K562 (cell line): ENCODE measurements around the gene AS3MT.
"Not testable (repeated sequence)": the region's sequence is repeated elsewhere in the genome, so short reads cannot be mapped to it uniquely, and the experiment has no call there.

Source experiments
- HIVEP1 ChIP-seq: fragments of 250-450 bp; sonication (Bioruptor Pico); IDR thresholded peaks from 2 replicates; pipeline ENCODE4 v1.4.0; 2020; ENCODE audit warnings: mild to moderate bottlenecking
- HOXB6 ChIP-seq: fragments of 250-450 bp; sonication (Bioruptor Pico); IDR thresholded peaks from 2 replicates; pipeline ENCODE4 v1.5.1; 2022; ENCODE audit warnings: mild to moderate bottlenecking, borderline replicate concordance
- KAT7 ChIP-seq: sonication (generic); formaldehyde crosslinking; IDR thresholded peaks from 2 replicates; pipeline ENCODE4 v1.8.0; 2022; ENCODE audit warnings: missing genetic modification reagents, mild to moderate bottlenecking, borderline replicate concordance
- POLR2A ChIP-seq: fragments of 450-650 bp; conservative IDR thresholded peaks from 2 replicates; pipeline ENCODE4 v1.6.1; 2016
- POLR2AphosphoS5 ChIP-seq: IDR thresholded peaks from 2 replicates; pipeline ENCODE4 v1.6.1; 2011; ENCODE audit warnings: mild to moderate bottlenecking, low read depth, low read length, moderate library complexity; ENCODE audit not compliant: control insufficient read depth, insufficient read depth
- SIX5 ChIP-seq, 2 experiments: IDR thresholded peaks; 2 replicates each; pipeline ENCODE4 v1.6.1; 2011; ENCODE audit warnings: low read length in 2 of 2, borderline replicate concordance in 1 of 2, low read depth in 1 of 2, mild to moderate bottlenecking in 1 of 2, moderate library complexity in 1 of 2; ENCODE audit not compliant: insufficient read depth in 1 of 2
- SMARCA4 ChIP-seq: fragments of 450-650 bp; IDR thresholded peaks from 2 replicates; pipeline ENCODE4 v1.6.1; 2016
- TCF7 ChIP-seq: sonication (generic); IDR thresholded peaks from 2 replicates; pipeline ENCODE4 v1.6.1; 2016; ENCODE audit warnings: antibody characterized with exemption, borderline replicate concordance
- ZBTB11 ChIP-seq, 3 experiments: fragments of 200-800 bp in 1 of 3; fragments of 250-450 bp in 1 of 3; fragments of 450-650 bp in 1 of 3; sonication (Bioruptor Pico) in 1 of 3; sonication (Bioruptor generic) in 1 of 3; formaldehyde crosslinking in 1 of 3; IDR thresholded peaks; 2 replicates each; pipeline versions ENCODE4 v1.6.1 to v1.8.0; 2016 to 2022; ENCODE audit warnings: mild to moderate bottlenecking in 2 of 3, missing genetic modification characterization in 2 of 3, missing compliant biosample characterization in 1 of 3, moderate library complexity in 1 of 3
- ZNF3 ChIP-seq: fragments of 250-450 bp; sonication (Bioruptor Pico); IDR thresholded peaks from 2 replicates; pipeline ENCODE4 v1.5.0; 2021; ENCODE audit warnings: mild to moderate bottlenecking, moderate library complexity
- ZNF780A ChIP-seq: fragments of 250-450 bp; sonication (Bioruptor Pico); IDR thresholded peaks from 2 replicates; pipeline ENCODE4 v1.5.0; 2021; ENCODE audit warnings: mild to moderate bottlenecking
- TF ChIP-seq, protein P1 (sequence below), 3 experiments: IDR thresholded peaks in 2 of 3; conservative IDR thresholded peaks in 1 of 3; 2 replicates each; pipeline ENCODE4 v1.5.1; 2011 to 2012; ENCODE audit warnings: low read length in 3 of 3, mild to moderate bottlenecking in 3 of 3, control low read depth in 2 of 3, improper control_type of control experiment in 1 of 3, inconsistent platforms in 1 of 3, low read depth in 1 of 3, mixed read lengths in 1 of 3, moderate library complexity in 1 of 3; ENCODE audit not compliant: insufficient read depth in 2 of 3
- TF ChIP-seq, protein P2 (sequence below): fragments of 200-800 bp; sonication (Bioruptor generic); IDR thresholded peaks from 2 replicates; pipeline ENCODE4 v1.6.1; 2016; ENCODE audit warnings: missing genetic modification characterization, missing compliant biosample characterization

DNA sequence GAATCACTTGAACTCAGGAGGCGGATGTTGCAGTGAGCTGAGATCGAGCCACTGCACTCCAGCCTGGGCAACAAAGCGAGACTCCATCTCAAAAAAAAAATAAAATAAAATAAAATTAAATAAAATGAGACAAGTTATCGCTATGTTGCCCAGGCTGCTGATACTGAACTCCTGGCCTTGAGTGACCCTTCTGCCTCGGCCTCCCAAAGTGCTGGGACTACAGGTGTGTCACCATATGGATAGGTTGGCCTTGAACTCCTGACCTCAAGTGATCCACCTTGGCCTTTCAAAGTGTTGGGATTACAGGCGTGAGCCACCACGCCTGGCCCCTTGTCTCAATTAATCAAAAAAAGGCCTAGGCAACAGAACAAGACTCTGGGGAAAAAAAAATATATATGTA is 16.0 kb upstream of the AS3MT start:
- not testable (repeated sequence) for TF ChIP-seq ZNF3 (CRISPR knock-in tag); POLR2A; TCF7; POLR2AphosphoS5; ZBTB11 (CRISPR knock-in tag; IDR thresholded peaks at IDR 0.05); KAT7 (CRISPR knock-in tag); ZNF780A (CRISPR knock-in tag); SIX5 (IDR thresholded peaks at IDR 0.05; ENCODE audit: borderline replicate concordance in 1 of 2, insufficient read depth in 1 of 2, low read depth in 1 of 2, low read length in 2 of 2); HIVEP1 (CRISPR knock-in tag); HOXB6 (CRISPR knock-in tag); SMARCA4
- TF ChIP-seq, protein P1, sequence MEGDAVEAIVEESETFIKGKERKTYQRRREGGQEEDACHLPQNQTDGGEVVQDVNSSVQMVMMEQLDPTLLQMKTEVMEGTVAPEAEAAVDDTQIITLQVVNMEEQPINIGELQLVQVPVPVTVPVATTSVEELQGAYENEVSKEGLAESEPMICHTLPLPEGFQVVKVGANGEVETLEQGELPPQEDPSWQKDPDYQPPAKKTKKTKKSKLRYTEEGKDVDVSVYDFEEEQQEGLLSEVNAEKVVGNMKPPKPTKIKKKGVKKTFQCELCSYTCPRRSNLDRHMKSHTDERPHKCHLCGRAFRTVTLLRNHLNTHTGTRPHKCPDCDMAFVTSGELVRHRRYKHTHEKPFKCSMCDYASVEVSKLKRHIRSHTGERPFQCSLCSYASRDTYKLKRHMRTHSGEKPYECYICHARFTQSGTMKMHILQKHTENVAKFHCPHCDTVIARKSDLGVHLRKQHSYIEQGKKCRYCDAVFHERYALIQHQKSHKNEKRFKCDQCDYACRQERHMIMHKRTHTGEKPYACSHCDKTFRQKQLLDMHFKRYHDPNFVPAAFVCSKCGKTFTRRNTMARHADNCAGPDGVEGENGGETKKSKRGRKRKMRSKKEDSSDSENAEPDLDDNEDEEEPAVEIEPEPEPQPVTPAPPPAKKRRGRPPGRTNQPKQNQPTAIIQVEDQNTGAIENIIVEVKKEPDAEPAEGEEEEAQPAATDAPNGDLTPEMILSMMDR (IDR thresholded peaks at IDR 0.05 in 2 of 3, conservative IDR thresholded peaks at IDR 0.05 in 1 of 3; ENCODE audit: insufficient read depth in 2 of 3, low read depth in 1 of 3, low read length in 3 of 3) = not testable (repeated sequence)
- TF ChIP-seq, protein P2, sequence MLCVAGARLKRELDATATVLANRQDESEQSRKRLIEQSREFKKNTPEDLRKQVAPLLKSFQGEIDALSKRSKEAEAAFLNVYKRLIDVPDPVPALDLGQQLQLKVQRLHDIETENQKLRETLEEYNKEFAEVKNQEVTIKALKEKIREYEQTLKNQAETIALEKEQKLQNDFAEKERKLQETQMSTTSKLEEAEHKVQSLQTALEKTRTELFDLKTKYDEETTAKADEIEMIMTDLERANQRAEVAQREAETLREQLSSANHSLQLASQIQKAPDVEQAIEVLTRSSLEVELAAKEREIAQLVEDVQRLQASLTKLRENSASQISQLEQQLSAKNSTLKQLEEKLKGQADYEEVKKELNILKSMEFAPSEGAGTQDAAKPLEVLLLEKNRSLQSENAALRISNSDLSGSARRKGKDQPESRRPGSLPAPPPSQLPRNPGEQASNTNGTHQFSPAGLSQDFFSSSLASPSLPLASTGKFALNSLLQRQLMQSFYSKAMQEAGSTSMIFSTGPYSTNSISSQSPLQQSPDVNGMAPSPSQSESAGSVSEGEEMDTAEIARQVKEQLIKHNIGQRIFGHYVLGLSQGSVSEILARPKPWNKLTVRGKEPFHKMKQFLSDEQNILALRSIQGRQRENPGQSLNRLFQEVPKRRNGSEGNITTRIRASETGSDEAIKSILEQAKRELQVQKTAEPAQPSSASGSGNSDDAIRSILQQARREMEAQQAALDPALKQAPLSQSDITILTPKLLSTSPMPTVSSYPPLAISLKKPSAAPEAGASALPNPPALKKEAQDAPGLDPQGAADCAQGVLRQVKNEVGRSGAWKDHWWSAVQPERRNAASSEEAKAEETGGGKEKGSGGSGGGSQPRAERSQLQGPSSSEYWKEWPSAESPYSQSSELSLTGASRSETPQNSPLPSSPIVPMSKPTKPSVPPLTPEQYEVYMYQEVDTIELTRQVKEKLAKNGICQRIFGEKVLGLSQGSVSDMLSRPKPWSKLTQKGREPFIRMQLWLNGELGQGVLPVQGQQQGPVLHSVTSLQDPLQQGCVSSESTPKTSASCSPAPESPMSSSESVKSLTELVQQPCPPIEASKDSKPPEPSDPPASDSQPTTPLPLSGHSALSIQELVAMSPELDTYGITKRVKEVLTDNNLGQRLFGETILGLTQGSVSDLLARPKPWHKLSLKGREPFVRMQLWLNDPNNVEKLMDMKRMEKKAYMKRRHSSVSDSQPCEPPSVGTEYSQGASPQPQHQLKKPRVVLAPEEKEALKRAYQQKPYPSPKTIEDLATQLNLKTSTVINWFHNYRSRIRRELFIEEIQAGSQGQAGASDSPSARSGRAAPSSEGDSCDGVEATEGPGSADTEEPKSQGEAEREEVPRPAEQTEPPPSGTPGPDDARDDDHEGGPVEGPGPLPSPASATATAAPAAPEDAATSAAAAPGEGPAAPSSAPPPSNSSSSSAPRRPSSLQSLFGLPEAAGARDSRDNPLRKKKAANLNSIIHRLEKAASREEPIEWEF = not testable (repeated sequence)
